HG03460 (cell line): ENCODE measurements around the gene NDUFB10.
A peak's percentile ranks its signal among the peaks of the same experiment; 100 is the strongest.

Experiments
- ATAC-seq: cut with Tn5 transposase; IDR thresholded peaks from one replicate; pipeline ENCODE4 v1.9.1; 2021; ENCODE audit not compliant: unreplicated experiment

NDUFB10 gene

GRCh38 chr16:1982013-1982433 is 22.7 kb downstream of the NDUFB10 start:
- ATAC-seq, result no peak

- ATAC-seq, result no peak
Observed at GRCh38 chr16:1982991-1983543, 23.7 kb downstream of the NDUFB10 start.

- ATAC-seq, result peak; percentile 66
Observed at GRCh38 chr16:1983544-1984346, 24.4 kb downstream of the NDUFB10 start, which contains the start of gene GFER. Gene GFER (plus strand): TSS chr16:1984193. CDS start chr16:1984219, 26 bp downstream.

GRCh38 chr16:1984347-1985225 is 25.2 kb downstream of the NDUFB10 start:
- ATAC-seq, result no peak

- no peak for ATAC-seq
Observed at GRCh38 chr16:1985466-1986150, 26.3 kb downstream of the NDUFB10 start.

GRCh38 chr16:1987198-1987597 is 27.9 kb downstream of the NDUFB10 start:
- no peak for ATAC-seq

GRCh38 chr16:1989209-1990100 is 30.1 kb downstream of the NDUFB10 start, which contains the start of gene SYNGR3:
Gene SYNGR3 (plus strand): TSS chr16:1989970. CDS start chr16:1990103, 133 bp downstream.
- ATAC-seq, result no peak

- ATAC-seq, result no peak
Observed at GRCh38 chr16:1990101-1990350, 30.7 kb downstream of the NDUFB10 start.

- ATAC-seq, result no peak
Observed at GRCh38 chr16:1990351-1991134, 31.2 kb downstream of the NDUFB10 start.

GRCh38 chr16:1991135-1991551 is 31.8 kb downstream of the NDUFB10 start:
- no peak for ATAC-seq

- no peak for ATAC-seq
Observed at GRCh38 chr16:1991588-1991947, 32.2 kb downstream of the NDUFB10 start.

- peak; percentile 39 for ATAC-seq
Observed at GRCh38 chr16:1991948-1992703, 32.8 kb downstream of the NDUFB10 start.

- ATAC-seq, result no peak
Observed at GRCh38 chr16:1992704-1993317, 33.5 kb downstream of the NDUFB10 start.

GRCh38 chr16:1993731-1994131 is 34.4 kb downstream of the NDUFB10 start:
- no peak for ATAC-seq

GRCh38 chr16:1997494-1998359 is 38.4 kb downstream of the NDUFB10 start:
- ATAC-seq, result no peak

- no peak for ATAC-seq
Observed at GRCh38 chr16:1998360-1998835, 39.1 kb downstream of the NDUFB10 start.
